Pancreas (tissue), 10 donors: ENCODE measurements around the gene PTGR2. TPM values are rescaled to one million over a fixed set of nuclear protein-coding genes. Genes with fewer than 3 reads are reported as not detected.

Experiments used
- ATAC-seq, 4 donors: fragments of 200-7000 bp; cut with Tn5 transposase; one replicate each; pipeline versions ENCODE4 v1.8.0 to v1.9.1; 2020; ENCODE audit warnings: mild to moderate bottlenecking in 4 of 4, moderate library complexity in 4 of 4
- DNase-seq, 6 donors: peaks; one replicate each; pipeline ENCODE4 v3.0.0-alpha.2; 2020
- FAIRE-seq: peaks from 2 replicates; lab custom pipeline; 2012; peaks lifted over from hg19 to GRCh38; lab: Jason Lieb, UNC
- H3K27ac ChIP-seq, 4 donors: fragments of 200-600 bp; sonication (generic); 1 replicate in 3 of 4; 2 replicates in 1 of 4; pipeline versions ENCODE4 v1.5.0 to v1.8.0; 2020
- H3K27me3 ChIP-seq, 4 donors: fragments of 200-600 bp; one replicate each; pipeline ENCODE4 v1.8.0; 2021
- H3K36me3 ChIP-seq, 3 donors: fragments of 200-600 bp; sonication (generic) in 1 of 3; one replicate each; pipeline versions ENCODE4 v1.5.0 to v1.8.0; 2020 to 2021
- H3K4me1 ChIP-seq, 3 donors: fragments of 200-600 bp; one replicate each; pipeline ENCODE4 v1.8.0; 2021
- H3K4me3 ChIP-seq, 4 donors: fragments of 200-600 bp; sonication (generic) in 2 of 4; one replicate each; pipeline versions ENCODE4 v1.5.0 to v1.8.0; 2020 to 2021
- H3K9me3 ChIP-seq, 4 donors: fragments of 200-600 bp; one replicate each; pipeline ENCODE4 v1.8.0; 2021
- CTCF ChIP-seq, 4 donors: fragments of 200-600 bp; sonication (generic) in 3 of 4; IDR thresholded peaks; one replicate each; pipeline versions ENCODE4 v1.5.0 to v1.8.0; 2021; ENCODE audit warnings: antibody characterized with exemption in 4 of 4
- WGBS, 2 donors: extraction: QIAGEN DNeasy Blood & Tissue Kit; methylation state at CpG; one replicate each; pipeline ENCODE4 v1.1.7; 2013; 5-methylcytosine and 5-hydroxymethylcytosine counted together
- intact Hi-C, 3 donors: fragments of 100-400 bp; cut with DNase I; formaldehyde crosslinking; loops; one replicate each; pipeline versions ENCODE4 v1.11.1 to v1.14.2; 2022
- polyA plus RNA-seq, 2 donors: library from polyadenylated mRNA; stranded (reverse); fragments of 200-250 nt; gene quantifications; one replicate each; pipeline ENCODE4 v1.2.3, GENCODE V29; 2013
- total RNA-seq, 6 donors: library from RNA; stranded (reverse); fragmentation: NEBNext Ultra II Directional in 4 of 6; extraction: Animal tissue kit (Norgen Biotek cat#: 25700) in 4 of 6; gene quantifications; one replicate each; pipeline versions ENCODE4 v1.2.1 to v1.2.4, GENCODE V29; 2021 to 2023
- donor health status: healthy with polysubstance abuse.
- donor health status: DM: no; HTN: no; CAD: no; lungs with moderate emphysema.
- donor health status: DM: no; HTN: no; CAD: no.
- donor health status: control.
- donor health status: control.
- donor health status: Bipolar disorder and iron deficiency.
- donor health status: DM: yes; HTN: yes; CAD: no.
- donor health status: DM: no; HTN: no; CAD: no.
- donor health status: DM: no; HTN: no; CAD: no.
- donor health status: DM: yes; HTN: yes; CAD: no.

The PTGR2 gene
- total and polyA plus RNA-seq, 8 donors, result 3.5 to 7.2 (median 5.2) TPM

- TF ChIP-seq CTCF (IDR thresholded peaks at IDR 0.05), result no peak
- Histone ChIP-seq H3K27me3 (no peaks in the 10 kb centered on the region), H3K27ac (no peak overlapping the region), H3K36me3 (no peaks in the 10 kb centered on the region), H3K9me3 (no peaks in the 10 kb centered on the region), H3K4me3 (no peak overlapping the region), H3K4me1 (no peaks in the 10 kb centered on the region)
- ATAC-seq (no peak), DNase-seq (no peak), FAIRE-seq (no peak)
- intact Hi-C loops, result no loop called here
- 61 to 66% methylated on average over 6 of the region's 6 CpGs for WGBS, 2 donors
Observed at GRCh38 chr14:73809391-73809790, 42.2 kb upstream of the PTGR2 start.

- intact Hi-C loops, result no loop called here
- ATAC-seq (no peak), FAIRE-seq (no peak), DNase-seq (no peak)
- 82 to 86% methylated on average over 13 of the region's 13 CpGs for WGBS, 2 donors
- Histone ChIP-seq H3K4me1 (no peaks in the 10 kb centered on the region), H3K27me3 (no peaks in the 10 kb centered on the region), H3K4me3 (no peak overlapping the region), H3K9me3 (no peaks in the 10 kb centered on the region), H3K36me3 (no peaks in the 10 kb centered on the region), H3K27ac (no peak overlapping the region)
- no peak for TF ChIP-seq CTCF (IDR thresholded peaks at IDR 0.05)
Observed at GRCh38 chr14:73810478-73811163, 41.0 kb upstream of the PTGR2 start.

GRCh38 chr14:73811164-73811503 is 40.5 kb upstream of the PTGR2 start:
- Histone ChIP-seq H3K27me3 (no peaks in the 10 kb centered on the region), H3K9me3 (no peaks in the 10 kb centered on the region), H3K27ac (no peak overlapping the region), H3K36me3 (no peaks in the 10 kb centered on the region), H3K4me3 (no peak overlapping the region), H3K4me1 (no peaks in the 10 kb centered on the region)
- DNase-seq, result no peak
- intact Hi-C loops, result no loop called here
- TF ChIP-seq CTCF (IDR thresholded peaks at IDR 0.05), result no peak
- FAIRE-seq, result no peak
- WGBS, 2 donors, result 72 to 85% methylated on average over 2 of the region's 2 CpGs
- no peak for ATAC-seq

- no peaks in the 10 kb centered on the region for H3K4me1 ChIP-seq
- no peak for ATAC-seq
- DNase-seq, result no peak
- no peak for TF ChIP-seq CTCF (IDR thresholded peaks at IDR 0.05)
- no peaks in the 10 kb centered on the region for H3K36me3 ChIP-seq
- no peak for FAIRE-seq
- no peak overlapping the region for H3K27ac ChIP-seq
- no peak overlapping the region for H3K4me3 ChIP-seq
- intact Hi-C loops, result no loop called here
- H3K27me3 ChIP-seq, result no peaks in the 10 kb centered on the region
- H3K9me3 ChIP-seq, result no peaks in the 10 kb centered on the region
- WGBS, 2 donors, result 78 to 82% methylated on average over 4 of the region's 4 CpGs
Observed at GRCh38 chr14:73814153-73814552, 37.5 kb upstream of the PTGR2 start.

GRCh38 chr14:73815849-73816248 is 35.8 kb upstream of the PTGR2 start:
- H3K36me3 ChIP-seq, result no peaks in the 10 kb centered on the region
- H3K4me1 ChIP-seq, result no peaks in the 10 kb centered on the region
- no peak overlapping the region for H3K27ac ChIP-seq
- intact Hi-C loops, result no loop called here
- ATAC-seq (no peak), FAIRE-seq (no peak), DNase-seq (no peak)
- no peaks in the 10 kb centered on the region for H3K27me3 ChIP-seq
- no peaks in the 10 kb centered on the region for H3K9me3 ChIP-seq
- 86 to 89% methylated on average over 4 to 5 of the region's 5 CpGs for WGBS, 2 donors
- TF ChIP-seq CTCF (IDR thresholded peaks at IDR 0.05), result no peak
- no peak overlapping the region for H3K4me3 ChIP-seq
